Measurements from ENCODE around the gene MTOR.

Gene MTOR

DNA sequence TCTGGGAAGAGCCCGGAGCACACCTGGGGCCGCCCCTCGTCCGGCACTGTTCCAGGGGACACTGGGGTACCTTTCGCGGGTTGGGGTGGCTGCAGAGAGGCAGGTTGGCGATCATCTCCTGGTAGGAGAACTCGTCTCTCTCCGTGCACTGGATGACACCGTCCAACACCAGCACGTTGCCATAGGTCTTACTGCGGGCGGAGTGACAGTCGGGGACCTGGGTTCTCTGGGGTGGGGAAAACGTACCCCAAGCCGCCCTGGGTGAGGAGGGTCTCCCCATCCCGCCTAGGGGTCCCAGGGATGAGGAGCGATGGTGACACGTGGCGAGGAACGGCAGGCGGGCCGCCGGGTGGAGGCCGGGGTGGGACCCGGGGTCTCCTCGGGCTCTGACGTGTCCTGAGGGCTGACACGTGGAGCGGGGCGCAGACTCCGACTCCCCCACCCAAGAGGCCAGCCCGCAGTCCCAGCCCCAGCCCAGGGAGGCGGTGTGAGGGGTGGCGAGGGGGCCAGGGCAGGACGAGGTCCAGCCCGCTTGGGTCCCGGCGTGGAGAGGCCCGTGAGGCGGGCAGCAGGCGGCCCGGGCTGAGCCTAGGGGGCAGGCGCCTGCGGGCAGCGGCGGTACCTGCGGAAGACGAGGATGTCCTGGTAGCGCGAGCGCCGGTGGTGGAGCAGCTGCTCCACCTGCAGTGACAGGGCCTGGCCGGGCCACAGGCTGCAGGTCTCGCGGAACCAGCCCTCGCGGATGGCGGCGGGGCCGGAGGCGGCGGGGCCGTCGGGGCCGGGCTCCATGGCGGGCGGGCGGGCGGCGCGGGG is 203.0 kb downstream of the MTOR start:
- no peak for DNase-seq

- DNase-seq = no peak
These were observed 203.7 kb downstream of the MTOR start for GRCh38 chr1:11058595-11059154.

DNA sequence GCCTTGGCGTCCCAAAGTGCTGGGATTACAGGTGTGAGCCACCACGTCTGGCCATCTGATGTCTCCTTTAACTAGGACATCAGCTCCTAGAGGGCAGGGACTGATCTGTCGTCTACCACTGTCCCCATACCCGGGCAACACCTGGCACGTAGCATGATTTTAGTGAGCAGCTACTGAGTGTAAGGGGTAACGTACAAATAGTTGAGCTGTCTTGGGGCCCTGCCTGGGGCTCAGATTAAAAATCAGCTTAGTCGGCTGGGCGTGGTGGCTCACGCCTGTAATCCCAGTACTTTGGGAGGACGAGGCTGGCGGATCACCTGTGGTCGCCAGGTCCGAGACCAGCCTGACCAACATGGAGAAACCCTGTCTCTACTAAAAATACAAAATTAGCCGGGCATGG is 204.3 kb downstream of the MTOR start:
- no peak for DNase-seq

- no peak for DNase-seq
These were observed 204.9 kb downstream of the MTOR start for GRCh38 chr1:11057477-11057876.
